ENCODE results near the gene EML4.

- TF ChIP-seq, protein P1, sequence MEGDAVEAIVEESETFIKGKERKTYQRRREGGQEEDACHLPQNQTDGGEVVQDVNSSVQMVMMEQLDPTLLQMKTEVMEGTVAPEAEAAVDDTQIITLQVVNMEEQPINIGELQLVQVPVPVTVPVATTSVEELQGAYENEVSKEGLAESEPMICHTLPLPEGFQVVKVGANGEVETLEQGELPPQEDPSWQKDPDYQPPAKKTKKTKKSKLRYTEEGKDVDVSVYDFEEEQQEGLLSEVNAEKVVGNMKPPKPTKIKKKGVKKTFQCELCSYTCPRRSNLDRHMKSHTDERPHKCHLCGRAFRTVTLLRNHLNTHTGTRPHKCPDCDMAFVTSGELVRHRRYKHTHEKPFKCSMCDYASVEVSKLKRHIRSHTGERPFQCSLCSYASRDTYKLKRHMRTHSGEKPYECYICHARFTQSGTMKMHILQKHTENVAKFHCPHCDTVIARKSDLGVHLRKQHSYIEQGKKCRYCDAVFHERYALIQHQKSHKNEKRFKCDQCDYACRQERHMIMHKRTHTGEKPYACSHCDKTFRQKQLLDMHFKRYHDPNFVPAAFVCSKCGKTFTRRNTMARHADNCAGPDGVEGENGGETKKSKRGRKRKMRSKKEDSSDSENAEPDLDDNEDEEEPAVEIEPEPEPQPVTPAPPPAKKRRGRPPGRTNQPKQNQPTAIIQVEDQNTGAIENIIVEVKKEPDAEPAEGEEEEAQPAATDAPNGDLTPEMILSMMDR (conservative IDR thresholded peaks at IDR 0.05): no peak
- TF ChIP-seq EZH2 (IDR thresholded peaks at IDR 0.05; ENCODE audit: low read depth): no peak
These were observed at the start of gene EML4 for GRCh38 chr2:42169100-42169873.
